MV-4-11 (cell line): ENCODE results near the gene HS3ST4.

Experiments
- DNase-seq: peaks from one replicate; lab custom pipeline; 2025; lab: John Stamatoyannopoulos, UW

HS3ST4 gene

DNA sequence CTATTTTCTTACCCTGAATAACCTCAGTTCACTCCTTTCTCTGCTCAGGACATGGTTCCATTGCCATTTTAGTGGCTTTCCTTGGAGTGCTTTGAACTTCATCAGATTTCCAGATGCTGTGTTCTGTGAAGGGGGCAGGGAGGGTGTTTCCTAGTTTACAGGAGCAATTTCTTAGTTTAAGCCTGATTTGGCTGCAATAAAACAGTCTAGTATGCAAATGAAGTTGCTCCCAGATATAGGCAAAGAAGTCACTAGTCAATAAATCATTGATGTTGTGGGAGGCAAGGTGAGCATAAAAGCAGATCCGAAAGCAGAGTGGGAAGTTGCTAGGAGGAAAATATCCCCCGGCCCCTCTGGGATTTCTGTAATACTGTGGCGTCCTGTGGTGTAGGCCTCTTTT is 202.3 kb downstream of the HS3ST4 start:
- no peak for DNase-seq

DNA sequence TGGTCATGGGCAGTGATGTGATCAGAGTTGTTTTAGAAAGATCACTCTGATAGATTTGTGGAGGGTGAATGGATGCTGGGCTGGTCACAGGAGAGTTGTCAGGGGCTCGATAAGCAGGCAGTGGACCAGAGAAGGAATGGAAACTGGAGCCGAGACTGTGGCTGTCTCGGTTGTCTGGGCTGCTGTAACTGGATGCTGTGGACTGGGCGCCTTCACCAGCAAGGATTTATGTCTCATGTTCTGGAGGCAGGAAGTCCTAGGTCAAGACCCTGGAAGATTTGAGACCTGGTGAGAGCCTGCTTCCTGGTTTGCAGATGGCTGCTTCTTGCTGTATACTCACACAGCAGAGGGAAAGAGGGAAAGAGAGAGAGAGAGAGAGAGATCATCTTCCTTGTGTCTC is 203.6 kb downstream of the HS3ST4 start:
- no peak for DNase-seq

DNA sequence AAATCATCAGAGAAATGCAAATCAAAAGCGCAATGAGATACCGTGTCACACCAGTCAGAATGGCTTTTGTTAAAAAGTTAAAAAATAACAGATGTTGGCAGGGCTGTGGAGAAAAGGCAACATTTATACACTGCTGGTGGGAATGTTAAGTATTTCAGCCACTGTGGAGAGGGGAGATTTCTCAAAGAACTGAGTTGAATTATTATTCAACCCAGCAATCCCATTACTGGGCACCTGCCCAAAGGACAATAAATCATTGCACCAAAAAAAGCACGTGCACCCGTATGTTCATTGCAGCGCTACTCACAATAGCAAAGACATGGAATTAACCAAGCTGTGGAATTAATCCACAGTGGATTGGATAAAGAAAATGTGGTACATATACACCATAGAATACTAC is 204.7 kb downstream of the HS3ST4 start:
- DNase-seq, result no peak

DNA sequence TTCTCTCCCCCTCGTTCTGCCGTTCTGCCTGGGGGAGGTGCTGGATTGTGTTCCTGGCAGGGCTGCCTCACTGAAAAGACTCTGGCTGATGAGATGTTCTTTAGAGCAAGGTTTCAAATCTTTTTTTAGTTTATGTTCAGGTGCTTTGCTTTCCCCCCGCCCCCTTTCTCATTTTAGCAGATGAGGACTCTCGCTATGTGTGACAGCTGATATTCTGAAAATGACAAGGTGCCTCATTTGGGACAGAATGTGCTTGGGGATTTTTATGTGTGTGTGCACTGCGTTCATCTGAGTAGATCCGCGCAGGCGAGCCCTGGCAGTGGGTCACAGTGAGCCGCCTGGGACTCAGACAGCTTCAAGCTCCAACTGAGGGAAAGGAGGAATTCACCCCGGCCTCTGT is 205.9 kb downstream of the HS3ST4 start:
- DNase-seq, result no peak

DNA sequence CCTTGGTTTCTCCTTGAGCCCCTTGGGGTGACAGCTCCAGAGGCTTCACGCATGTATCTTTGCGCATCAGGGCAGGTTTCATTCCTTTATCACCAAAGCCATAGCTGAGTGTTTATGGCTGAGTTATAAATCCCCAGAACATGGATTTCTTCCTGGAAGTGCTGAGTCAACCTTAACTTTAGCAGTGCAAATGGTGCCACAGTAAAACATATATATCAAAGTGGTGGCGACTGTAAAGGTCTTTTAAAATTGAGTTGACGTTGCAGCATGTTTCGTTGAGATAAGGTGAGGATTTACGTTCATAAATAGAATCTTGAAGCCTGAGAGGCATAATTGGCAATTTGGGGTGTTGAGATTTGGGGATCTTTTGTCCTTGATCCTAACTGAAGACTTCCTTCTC is 214.1 kb downstream of the HS3ST4 start:
- no peak for DNase-seq

DNA sequence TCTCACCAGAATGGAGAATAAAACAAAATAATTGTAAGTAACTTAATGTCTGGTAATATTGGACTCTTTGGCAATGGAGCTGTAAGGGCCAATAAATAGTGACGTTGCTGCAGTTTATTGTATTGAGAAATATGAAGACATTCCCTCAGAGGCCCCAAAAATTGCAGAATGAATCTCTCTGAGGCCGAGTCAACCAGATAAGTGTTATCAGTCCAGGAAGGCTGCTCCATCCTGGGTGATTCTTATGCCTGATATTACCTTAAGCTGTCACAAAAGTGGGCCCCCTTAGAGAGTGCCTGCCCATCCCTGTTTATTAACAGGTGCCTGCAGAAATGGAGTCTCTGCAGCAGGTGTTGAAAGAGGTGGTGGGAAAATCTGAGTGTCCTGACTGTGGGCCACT is 219.2 kb downstream of the HS3ST4 start:
- no peak for DNase-seq

DNA sequence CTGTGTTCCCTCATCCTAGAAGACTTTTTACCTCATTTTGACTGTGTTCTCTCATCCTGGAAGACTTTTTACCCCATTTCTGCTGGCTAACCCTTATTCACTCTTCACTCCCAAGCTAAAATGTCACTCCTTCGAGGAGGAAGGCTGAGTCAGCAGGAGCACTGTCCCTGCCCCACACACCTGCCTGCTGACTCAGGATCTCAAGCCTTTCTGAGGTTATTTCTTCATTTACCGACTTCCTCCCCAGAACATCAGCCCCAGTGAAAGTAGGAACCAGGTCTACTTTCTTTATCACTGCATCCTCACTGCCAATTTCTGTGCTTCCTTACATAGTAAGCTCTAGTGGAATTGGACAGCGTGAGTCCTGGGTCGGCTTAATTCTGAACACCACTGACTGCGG is 220.6 kb downstream of the HS3ST4 start:
- DNase-seq, result no peak

DNA sequence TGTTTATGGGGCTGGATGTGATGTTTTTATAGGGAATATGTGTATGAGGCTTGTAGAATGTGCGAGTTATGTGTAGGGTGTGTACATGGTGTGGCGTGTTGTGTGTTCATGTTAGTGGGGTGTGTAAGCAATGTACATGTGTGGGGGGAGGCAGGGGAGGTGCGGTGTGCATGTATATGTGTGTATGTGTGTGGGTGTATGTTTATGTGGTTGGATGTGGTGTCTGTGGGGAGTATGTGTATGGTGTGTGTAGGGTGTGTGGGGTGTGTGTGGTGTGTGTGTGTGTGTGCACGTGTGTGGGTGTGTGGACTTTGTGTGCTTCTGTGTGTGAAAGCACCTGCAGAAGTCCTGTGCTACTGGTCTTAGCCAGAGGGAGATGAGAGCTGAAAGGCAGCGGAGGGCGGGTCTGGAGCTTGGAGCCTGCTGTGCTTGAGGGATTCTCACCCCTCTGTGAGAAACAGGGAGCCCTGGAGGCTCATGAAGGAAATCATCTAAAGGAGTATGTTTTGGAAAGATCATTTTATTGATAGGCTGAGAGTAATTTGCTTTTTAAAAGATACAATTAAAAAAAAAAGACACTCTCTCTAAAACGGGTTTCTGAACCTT is 222.7 kb downstream of the HS3ST4 start:
- no peak for DNase-seq

DNA sequence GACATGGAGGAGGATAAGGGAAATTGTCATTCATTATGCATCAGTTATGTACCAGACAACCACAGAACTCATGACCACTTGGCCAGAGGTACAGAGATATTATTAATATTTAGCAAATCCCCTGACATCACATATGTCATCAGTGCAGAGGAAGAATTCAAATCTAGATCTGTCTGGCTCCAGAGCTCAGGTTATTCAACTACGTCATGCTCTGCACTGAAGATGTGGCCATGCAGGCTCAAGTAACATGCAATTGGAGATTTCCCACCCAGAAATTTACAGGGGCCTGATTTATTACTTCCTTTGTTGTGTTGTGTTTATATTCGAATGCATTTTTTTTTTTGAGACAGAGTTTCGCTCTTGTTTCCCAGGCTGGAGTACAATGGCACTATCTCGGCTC is 224.3 kb downstream of the HS3ST4 start:
- DNase-seq, result no peak

DNA sequence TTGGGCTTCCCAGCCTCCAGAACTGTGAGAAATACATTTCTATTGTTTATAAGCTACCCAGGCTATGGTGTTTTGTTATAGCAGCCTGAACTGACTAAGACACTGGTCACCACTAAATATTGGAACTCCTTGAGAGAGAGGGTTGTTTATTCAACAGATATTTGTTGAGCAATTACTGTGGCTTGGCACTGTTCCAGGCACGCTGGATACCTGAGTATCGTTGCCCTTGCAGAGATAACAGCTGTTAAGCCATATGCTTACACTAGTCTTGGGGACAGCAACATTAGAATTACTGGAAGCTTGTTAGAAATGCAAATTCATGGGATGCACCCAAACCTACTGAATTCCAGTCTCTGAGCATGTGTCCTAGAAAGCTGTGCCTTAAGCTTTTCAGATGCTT is 230.7 kb downstream of the HS3ST4 start:
- no peak for DNase-seq

DNA sequence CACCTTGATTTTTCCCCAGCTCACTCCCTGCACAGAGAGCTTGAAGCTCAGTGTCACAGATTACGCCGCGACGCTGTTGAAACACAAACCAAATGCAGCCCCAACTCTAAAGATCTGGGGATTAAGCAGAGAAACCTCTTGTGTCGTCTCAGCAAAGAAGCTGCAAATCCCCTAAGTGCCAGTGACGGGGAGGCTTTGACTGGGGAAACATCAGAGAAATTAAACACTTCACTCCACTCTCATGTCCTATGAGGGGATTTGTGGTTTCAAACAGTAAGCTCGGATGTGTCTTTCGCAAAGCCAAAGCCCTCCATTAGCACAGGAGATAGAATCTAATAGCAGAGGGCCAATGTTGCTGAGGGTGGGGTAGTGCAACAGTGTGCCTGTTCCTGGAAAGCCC is 233.7 kb downstream of the HS3ST4 start:
- DNase-seq, result no peak

DNA sequence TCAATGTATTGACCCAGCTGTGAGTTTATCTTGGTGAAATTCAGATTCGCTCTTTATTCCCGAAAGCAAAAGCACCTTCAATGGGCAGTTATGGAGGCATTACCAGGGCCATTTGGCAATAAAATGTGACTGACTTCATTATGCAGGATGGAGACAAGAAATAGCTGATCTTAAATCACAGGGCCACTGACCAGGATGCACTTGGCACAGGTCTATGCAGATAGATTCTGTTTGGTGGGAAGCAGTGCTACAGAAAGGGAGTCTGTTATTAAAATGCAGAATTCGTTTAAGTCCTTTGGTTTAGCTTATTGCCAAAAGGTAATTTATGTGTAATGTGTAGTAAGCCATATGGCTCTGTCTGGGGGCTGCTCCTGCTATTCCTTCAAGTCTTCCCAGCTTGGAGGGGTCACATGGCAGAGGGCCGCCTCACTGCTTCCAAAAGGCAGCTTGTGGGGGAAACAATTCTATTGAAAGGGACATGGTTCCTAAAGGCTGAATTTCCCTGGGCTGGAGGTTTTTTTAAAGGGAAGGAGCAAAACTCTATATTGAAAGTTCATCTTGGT is 239.8 kb downstream of the HS3ST4 start:
- no peak for DNase-seq

DNA sequence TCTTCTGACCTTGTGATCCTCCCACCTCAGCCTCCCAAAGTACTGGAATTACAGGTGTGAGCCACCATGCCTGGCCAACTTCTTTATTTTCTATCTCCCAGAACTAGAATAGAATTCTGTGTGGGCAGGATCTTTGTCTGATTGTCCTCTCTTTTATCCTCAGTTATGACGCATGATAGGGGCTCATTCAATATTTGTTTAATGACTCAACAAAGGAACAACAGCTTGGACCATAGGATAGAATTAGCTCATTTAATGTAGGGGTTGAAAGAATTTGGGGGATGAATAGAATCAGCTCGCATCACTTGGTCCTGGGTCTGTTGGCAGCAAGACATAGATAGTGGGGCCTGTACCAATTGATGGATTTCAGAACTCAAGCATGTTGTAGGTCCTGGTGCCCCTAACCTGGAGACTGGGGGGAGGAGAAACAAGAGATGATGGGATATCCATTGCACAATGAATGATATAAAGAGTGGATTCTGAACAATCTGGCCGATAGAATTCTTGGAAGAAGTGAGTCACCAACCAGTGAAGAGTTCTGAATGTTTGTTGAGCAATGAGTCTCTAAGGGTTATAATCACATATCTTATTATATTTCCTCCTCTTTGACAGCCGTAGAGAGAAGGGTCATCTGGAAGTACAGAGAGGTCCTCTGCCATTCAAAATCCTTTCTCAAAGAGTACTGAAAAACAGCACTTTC is 250.2 kb downstream of the HS3ST4 start:
- DNase-seq, result no peak

DNA sequence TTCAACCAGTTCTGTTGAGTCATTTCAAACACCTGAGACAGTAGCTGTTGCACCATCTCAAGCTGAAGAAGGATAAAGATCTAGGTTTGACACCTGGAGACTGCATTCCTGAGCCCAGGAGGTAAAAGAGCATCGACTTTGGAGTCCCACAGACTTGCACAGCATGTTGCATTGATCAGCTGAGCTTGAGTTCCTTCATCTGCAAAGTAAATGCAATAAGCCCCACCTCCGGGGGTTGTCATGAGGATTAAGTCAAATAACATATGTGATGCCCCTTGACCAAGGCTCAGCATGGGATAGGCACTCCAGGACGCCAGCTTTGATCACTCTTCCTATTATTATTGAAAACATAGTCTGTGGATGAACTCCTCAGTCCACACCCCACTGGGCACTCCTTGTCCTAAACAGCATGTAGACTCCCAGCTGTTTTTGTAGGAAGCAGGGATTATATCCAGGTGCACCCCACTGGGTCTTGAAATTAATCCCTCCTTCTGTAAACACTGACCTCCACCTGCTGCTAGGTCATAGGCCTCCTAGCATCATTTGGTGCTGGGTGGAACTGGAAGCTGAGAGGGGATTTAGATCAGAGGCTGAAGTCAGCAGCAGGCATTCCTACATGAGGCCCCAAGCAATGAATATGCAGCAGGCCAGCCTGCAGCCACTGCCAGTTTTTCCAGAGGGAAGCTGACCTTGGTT is 259.0 kb downstream of the HS3ST4 start:
- DNase-seq, result no peak

DNA sequence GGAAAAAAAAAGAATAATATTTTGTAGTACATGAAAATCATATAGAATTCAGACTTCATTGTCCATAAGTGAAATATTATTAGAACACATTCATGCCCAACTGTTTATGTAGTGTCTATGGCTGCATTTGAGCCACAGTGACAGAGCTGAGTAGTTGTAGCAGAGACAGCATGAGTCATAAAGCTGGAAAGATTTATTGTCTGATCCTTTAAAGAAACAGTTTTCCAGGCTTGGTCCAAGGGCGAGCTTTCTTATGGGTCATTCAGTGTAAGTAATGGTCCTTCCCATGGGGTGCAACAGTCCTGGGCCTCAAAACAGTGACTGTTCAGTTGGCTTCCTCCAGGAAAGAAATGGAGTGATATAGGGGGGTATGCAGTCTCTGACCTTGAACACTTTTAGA is 260.2 kb downstream of the HS3ST4 start:
- no peak for DNase-seq

DNA sequence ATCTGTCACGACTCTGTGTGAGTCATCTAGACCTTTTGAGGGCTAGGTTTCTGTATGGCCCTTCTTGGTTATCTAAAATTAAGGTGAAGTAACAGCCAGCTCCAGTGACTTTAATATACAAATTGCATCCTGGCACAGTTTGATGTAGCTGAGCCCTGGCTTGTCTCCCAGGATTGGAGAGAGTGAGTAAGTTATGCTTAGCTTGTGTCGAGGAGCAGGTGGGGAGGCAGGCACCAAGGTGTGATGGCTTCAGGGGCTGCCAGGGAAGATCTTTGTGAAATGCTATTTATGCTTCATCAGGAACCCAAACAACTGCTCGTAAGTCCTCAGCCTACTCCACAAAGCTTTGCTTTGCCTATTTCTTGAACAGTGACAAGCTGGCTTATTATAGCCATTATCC is 261.2 kb downstream of the HS3ST4 start:
- no peak for DNase-seq

DNA sequence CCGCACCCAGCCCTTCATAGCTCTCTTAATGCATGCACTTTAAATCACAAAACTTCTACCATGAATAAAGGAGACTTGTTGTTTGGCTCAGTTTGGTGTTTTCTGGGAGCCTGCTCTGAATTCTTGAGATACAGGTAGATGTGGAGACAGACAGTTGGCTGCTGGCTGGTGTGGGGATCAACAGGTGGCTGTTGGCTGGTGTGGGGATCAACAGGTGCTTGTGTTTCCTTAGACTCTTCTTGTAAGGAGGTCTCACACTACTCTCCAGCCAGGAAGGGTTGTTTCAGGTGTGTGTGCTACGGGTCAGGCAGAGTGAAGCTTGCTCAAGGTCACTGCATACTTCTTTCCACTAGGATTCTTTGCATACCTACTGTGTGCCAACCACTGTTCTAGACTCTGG is 265.9 kb downstream of the HS3ST4 start:
- DNase-seq, result no peak

DNA sequence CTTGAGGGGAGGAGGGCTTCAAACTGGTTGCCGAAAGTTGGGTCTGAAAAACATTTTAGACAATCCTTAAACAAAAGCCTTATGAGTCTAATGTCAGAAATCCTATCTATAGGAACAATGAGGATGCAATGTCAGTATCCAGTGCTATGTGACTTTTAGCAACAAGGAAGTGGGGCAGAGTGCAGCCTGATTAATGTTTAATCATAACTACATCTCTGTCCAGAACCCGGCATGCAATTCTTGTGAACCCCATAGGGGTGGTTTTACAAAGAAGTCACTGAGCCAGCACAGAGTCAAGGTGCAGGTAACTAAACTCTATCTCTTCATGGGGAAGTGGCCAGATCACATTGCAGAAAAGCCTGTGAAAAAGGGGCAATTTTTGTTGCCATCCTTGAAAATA is 267.5 kb downstream of the HS3ST4 start:
- no peak for DNase-seq

DNA sequence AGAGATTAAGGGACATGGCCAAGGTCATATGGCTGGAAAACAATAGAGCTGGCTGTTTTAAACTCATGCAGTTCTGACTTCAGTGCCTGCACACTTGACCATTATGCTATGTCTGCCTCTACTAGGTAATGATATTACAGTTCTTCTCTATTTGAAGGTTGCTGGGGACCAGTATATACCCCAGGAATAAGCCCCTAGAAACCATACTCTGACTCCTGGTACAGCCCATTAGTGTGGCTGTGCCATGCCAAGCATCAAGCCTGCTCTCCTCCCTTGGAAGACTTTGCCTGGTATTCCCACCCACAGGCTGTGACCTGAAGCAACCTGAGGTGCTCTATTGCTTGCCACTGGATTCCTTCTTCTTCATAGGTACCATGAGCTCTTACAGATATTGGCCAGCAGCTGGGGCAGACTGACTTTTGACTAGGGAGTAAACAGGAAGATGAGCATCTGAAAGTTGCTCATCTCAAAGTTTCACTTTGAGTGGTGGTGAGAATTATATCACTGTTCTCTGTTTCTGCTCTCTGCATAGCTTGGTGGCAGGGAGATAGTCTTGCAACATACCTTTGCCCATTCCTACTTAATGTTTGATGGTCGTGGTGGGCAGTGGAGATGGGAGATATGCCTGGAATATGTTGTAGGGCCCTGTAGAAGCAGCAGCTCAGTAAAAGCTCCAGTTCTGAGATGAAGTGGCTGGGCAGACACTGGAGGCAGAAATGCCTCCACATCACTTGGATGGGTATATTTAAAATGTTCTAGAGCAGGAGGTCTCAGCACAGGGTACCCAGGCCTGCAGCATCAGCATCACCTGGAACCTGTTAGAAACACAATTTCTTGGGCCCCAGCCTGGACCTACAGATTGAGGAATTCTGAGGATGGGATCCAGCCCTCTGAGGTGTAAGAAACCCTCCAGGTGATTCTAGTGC is 274.7 kb downstream of the HS3ST4 start:
- no peak for DNase-seq

DNA sequence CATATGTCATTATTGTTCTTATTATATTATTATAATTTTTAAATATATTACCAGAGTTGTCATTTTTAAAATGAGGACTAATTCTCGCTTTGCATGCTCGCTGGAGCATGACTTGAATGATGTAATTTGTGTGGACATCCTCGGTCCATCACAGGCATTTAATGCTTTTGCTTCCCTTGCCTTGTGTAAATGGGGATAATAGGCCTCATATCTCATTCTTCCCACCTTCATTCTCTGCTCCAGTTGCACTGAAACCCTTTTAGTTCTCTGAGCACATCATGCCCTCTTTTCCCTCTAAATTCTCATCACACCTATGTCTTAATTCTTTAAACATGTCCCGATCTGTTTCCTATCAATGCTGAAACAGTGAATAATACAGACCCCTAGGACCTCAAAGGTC is 285.4 kb downstream of the HS3ST4 start:
- no peak for DNase-seq

DNA sequence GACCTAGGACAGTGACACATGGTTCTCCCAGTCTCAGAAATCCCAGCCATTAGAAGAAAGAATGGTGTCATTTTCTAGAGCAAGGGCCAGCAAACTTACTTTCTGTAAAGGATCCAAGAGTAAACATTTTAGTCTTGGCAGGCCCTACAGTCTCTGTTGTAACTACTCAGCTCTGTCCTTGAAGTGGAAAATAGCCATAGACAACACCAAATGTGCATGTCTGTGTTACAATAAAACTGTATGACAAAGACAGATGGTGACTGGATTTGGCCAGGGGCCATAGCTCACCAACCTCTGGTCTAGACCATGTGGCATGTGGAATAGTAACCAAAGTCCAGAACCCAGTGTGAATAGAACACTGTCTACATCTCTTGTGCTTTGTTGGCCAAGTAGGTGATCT is 286.5 kb downstream of the HS3ST4 start:
- DNase-seq, result no peak

DNA sequence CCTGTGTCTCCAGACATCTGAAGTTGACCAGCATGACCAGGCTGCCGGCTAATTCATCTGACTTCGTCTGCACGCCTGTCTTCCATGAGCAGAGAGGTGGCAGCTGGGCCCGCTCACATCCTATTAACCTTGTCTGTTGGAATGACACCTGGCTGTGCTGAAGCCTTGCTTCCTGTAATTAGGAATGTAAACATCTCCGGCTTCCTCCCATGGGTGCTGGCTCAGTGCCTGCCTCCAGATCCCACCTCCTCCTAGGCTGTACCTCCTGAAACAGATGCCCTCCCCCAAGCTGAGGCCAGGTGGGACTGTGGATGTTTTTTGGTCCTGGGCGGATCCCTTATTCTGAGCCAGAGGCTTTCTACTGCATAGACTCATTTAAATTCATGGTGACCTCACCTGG is 296.3 kb downstream of the HS3ST4 start:
- no peak for DNase-seq
